GM12892 (cell line): ENCODE data around the gene PTPRCAP.

Experiments used
- POLR2A ChIP-seq: IDR thresholded peaks from 2 replicates; pipeline ENCODE4 v1.6.1; 2011; ENCODE audit warnings: low read depth, low read length, control low read depth
- POLR2AphosphoS5 ChIP-seq: IDR thresholded peaks from 2 replicates; pipeline ENCODE4 v1.6.1; 2011; ENCODE audit warnings: low read depth, low read length, control low read depth

GRCh38 chr11:67463186-67463585, 25.7 kb upstream of the PTPRCAP start:
- no peak for TF ChIP-seq POLR2A
- no peak for TF ChIP-seq POLR2AphosphoS5
